Measurements from ENCODE around the gene AKT1. TPM values are rescaled to one million over a fixed set of nuclear protein-coding genes. Genes with fewer than 3 reads are reported as not detected.

Gene AKT1
- total and polyA plus RNA-seq, 3 experiments from 2014 or later: 34.1 to 150 (median 147) TPM

DNA sequence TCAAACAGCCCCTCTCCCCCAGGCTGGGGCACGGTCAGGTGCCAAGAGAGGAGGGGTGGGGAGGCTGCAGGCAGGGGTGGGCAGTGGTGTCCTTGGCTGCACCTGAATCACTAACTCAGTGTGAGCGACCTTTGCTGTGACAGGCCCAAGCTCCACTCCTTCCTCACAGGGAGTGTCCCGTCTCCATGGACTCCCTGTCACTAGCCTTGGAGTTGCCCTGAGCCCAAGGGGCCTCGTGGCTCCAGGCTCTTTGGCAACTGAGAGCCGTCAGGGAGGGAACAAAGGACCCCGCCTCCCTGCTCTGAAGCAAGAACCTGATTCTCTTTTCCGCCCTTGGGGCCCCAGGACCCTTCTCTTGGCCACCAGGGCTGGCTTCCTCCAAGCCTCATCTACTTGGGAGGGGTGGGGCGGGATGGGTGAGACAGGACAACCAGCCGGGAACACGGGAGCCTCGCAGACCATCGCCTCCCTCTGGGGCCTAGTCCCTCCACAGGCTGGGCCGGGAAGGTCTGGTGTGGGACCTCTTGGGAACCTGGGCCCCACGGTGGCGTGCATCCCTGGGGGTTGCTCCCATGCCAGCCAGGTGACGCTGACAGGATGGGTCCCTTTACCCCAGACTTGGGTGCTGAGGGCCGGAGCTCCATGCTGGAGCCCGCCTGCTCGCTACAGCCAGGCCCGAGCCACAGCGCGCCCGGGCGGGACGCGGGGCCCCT lies 72.5 kb downstream of the AKT1 start:
- Mint-ChIP-seq H3K27me3 (no peaks in the 10 kb centered on the region), H3K4me3 (peak overlapping the region in 1 of 7 donors; percentile 32), H3K9me3 (no peaks in the 10 kb centered on the region), H3K4me1 (peaks cover 0 to 3% (median 0%) of the 10 kb centered on the region in 3 donors), H3K27ac (no peak overlapping the region), H3K36me3 (peaks cover 0 to 1% (median 0%) of the 10 kb centered on the region in 3 donors)
- peak in 1 of 5 donors; percentile 55 for DNase-seq
- Histone ChIP-seq H3K4me1 (ENCODE audit: insufficient read depth, low read length) (peaks cover 6% of the 10 kb centered on the region), H3K9me3 (ENCODE audit: low read length) (no peaks in the 10 kb centered on the region), H3K36me3 (ENCODE audit: insufficient read depth, low read length) (no peaks in the 10 kb centered on the region), H3K27ac (ENCODE audit: low read depth, low read length) (no peak overlapping the region), H3K4me3 (ENCODE audit: low read length) (no peak overlapping the region), H3K27me3 (ENCODE audit: insufficient read depth, low read length, poor library complexity, severe bottlenecking) (no peaks in the 10 kb centered on the region)
- CTCF ChIA-PET: interaction anchor here (0.7 to 1.4 kb wide), 6 partner anchors 10 to 107 kb away, joined by 3 to 4 read pairs (median 3); no protein-coding TSS in a partner anchor
- POLR2A ChIA-PET: no interaction called here

DNA sequence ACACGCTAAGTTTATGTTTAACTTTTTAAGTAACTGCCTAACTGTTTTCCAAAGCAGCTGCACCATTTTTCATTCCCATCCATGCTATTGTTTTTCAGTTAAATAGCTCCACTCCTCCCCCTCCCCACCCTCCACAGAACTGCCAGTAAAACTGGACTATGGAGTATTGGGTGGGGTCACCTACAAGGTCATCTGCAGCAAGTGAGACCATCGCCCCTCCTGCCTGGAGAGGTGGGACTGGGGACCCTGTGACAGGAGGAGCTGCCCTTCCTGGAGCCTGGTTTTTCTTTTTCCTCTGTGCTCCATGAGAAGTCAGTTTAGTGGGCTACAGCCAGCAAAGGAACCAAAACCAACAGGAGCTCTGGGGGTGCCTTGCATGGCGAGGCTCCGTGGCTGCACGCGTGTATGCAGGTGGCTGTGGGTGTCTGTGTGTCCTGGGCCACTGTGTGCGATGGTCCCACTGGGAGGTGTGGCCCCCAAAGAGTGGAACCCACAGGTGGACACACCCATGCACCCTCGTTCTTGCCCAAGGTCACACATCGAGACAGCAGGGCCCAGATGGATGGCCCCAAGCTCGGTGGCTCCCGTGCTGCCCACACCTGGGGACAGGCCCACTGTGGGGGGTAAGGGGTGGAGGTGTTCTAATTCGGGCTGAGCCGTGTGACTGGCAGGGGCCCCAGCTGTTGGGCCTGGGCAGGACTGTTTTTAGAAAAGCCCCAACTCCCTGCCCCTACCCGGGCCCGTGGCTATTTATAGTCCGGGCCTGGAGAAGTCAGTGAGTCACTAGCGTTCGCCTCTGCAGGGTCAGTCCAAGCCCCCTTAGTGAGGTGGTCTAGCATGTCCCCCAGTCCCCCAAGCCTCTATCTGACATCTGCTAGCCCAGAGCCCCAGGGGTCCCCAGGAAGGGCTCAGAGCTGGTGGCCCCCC lies 73.8 kb downstream of the AKT1 start:
- POLR2A ChIA-PET: no interaction called here
- Histone ChIP-seq H3K27ac (ENCODE audit: low read depth, low read length) (no peak overlapping the region), H3K36me3 (ENCODE audit: insufficient read depth, low read length) (no peaks in the 10 kb centered on the region), H3K9me3 (ENCODE audit: low read length) (no peaks in the 10 kb centered on the region), H3K4me3 (ENCODE audit: low read length) (no peak overlapping the region), H3K4me1 (ENCODE audit: insufficient read depth, low read length) (peaks cover 6% of the 10 kb centered on the region), H3K27me3 (ENCODE audit: insufficient read depth, low read length, poor library complexity, severe bottlenecking) (no peaks in the 10 kb centered on the region)
- Mint-ChIP-seq H3K4me1 (peaks cover 0 to 3% (median 1%) of the 10 kb centered on the region in 3 donors), H3K36me3 (peaks cover 0 to 3% (median 1%) of the 10 kb centered on the region in 3 donors), H3K27ac (peak overlapping the region in 1 of 8 donors; percentile 15), H3K4me3 (peak overlapping the region in 2 of 7 donors; percentile 32 to 37), H3K9me3 (no peaks in the 10 kb centered on the region), H3K27me3 (no peaks in the 10 kb centered on the region)
- DNase-seq: no peak
- CTCF ChIA-PET: interaction anchor here (1.1 to 1.3 kb wide), 2 partner anchors 16 to 31 kb away, joined by 3 to 4 read pairs; partner anchors contain the start of gene SIVA1

Other genes with a start within 250 kb of the AKT1 start
- gene C14orf180, start 216.0 kb downstream of the AKT1 start, total RNA-seq: not detected
- gene C14orf180, start 216.0 kb downstream of the AKT1 start, polyA plus RNA-seq: not detected
- gene TMEM179, start 191.0 kb downstream of the AKT1 start, total RNA-seq: under 1 TPM in 1 of 2 experiments, not detected in 1; 0.31 TPM
- gene TMEM179, start 191.0 kb downstream of the AKT1 start, polyA plus RNA-seq: not detected
- gene INF2, start 106.1 kb downstream of the AKT1 start, total RNA-seq: 10 to 100 TPM; 55.9 to 56.3 TPM
- 4.6 TPM for gene INF2, start 106.1 kb downstream of the AKT1 start, polyA plus RNA-seq
- gene ADSS1, start 71.5 kb downstream of the AKT1 start, total RNA-seq: 1 to 10 TPM; 1.4 to 1.5 TPM
- 1.6 TPM for gene ADSS1, start 71.5 kb downstream of the AKT1 start, polyA plus RNA-seq
- gene SIVA1, start 42.6 kb downstream of the AKT1 start, total RNA-seq: 100 to 1,000 TPM; 150 to 175 TPM
- gene SIVA1, start 42.6 kb downstream of the AKT1 start, polyA plus RNA-seq: 227 TPM
- gene ZBTB42, start 5.4 kb upstream of the AKT1 start, total RNA-seq: 1 to 10 TPM; 3.3 to 3.5 TPM
- gene ZBTB42, start 5.4 kb upstream of the AKT1 start, polyA plus RNA-seq: 2.7 TPM
- 1 to 10 TPM; 6.4 to 6.7 TPM for gene CEP170B, start 69.5 kb upstream of the AKT1 start, total RNA-seq
- not detected for gene CEP170B, start 69.5 kb upstream of the AKT1 start, polyA plus RNA-seq
- gene PLD4, start 129.1 kb upstream of the AKT1 start, total RNA-seq: under 1 TPM in 1 of 2 experiments, not detected in 1; 0.04 TPM
- gene PLD4, start 129.1 kb upstream of the AKT1 start, polyA plus RNA-seq: not detected
- gene AHNAK2, start 182.6 kb upstream of the AKT1 start, total RNA-seq: under 1 TPM in 1 of 2 experiments, not detected in 1; 0.04 TPM
- gene AHNAK2, start 182.6 kb upstream of the AKT1 start, polyA plus RNA-seq: not detected
- 1 to 10 TPM; 3.8 to 3.9 TPM for gene CLBA1, start 190.0 kb upstream of the AKT1 start, total RNA-seq
- 0.32 TPM for gene CLBA1, start 190.0 kb upstream of the AKT1 start, polyA plus RNA-seq
- gene CDCA4, start 225.3 kb upstream of the AKT1 start, total RNA-seq: 10 to 100 TPM; 73.0 to 76.7 TPM
- gene CDCA4, start 225.3 kb upstream of the AKT1 start, polyA plus RNA-seq: 23.8 TPM